NCI-H128 (cell line): ENCODE measurements around the gene CCDC117.

ENCODE experiments used
- DNase-seq: peaks from one replicate; lab custom pipeline; 2025; ENCODE audit not compliant: unreplicated experiment; lab: John Stamatoyannopoulos, UW

CCDC117 gene

GRCh38 chr22:28769394-28770085 is 3.0 kb upstream of the CCDC117 start:
- DNase-seq = no peak

- no peak for DNase-seq
Observed at GRCh38 chr22:28771195-28771791, 1.2 kb upstream of the CCDC117 start.

GRCh38 chr22:28773461-28773867 is 969 bp downstream of the CCDC117 start:
- DNase-seq = no peak

- no peak for DNase-seq
Observed at GRCh38 chr22:28774378-28774777, 1.9 kb downstream of the CCDC117 start.

- DNase-seq = no peak
Observed at GRCh38 chr22:28779833-28780232, 7.3 kb downstream of the CCDC117 start.

- DNase-seq = no peak
Observed at GRCh38 chr22:28780296-28780695, 7.8 kb downstream of the CCDC117 start.

GRCh38 chr22:28783786-28784671 is 11.5 kb downstream of the CCDC117 start:
- DNase-seq = no peak

- DNase-seq = no peak
Observed at GRCh38 chr22:28788601-28789000, 16.1 kb downstream of the CCDC117 start.

- no peak for DNase-seq
Observed at GRCh38 chr22:28791124-28791523, 18.6 kb downstream of the CCDC117 start.

GRCh38 chr22:28791841-28792490 is 19.5 kb downstream of the CCDC117 start:
- DNase-seq = no peak

- DNase-seq = no peak
Observed at GRCh38 chr22:28792491-28793383, 20.2 kb downstream of the CCDC117 start.

GRCh38 chr22:28793976-28794584 is 21.6 kb downstream of the CCDC117 start:
- no peak for DNase-seq

GRCh38 chr22:28795071-28795693 is 22.7 kb downstream of the CCDC117 start:
- DNase-seq = no peak

- no peak for DNase-seq
Observed at GRCh38 chr22:28795932-28796856, 23.7 kb downstream of the CCDC117 start.

GRCh38 chr22:28798810-28799605 is 26.5 kb downstream of the CCDC117 start:
- no peak for DNase-seq

GRCh38 chr22:28799606-28800307 is 27.3 kb downstream of the CCDC117 start:
- DNase-seq = no peak
